Adrenal gland (tissue), 19 donors: ENCODE data around the gene RNF10. TPM values are rescaled to one million over a fixed set of nuclear protein-coding genes. Genes with fewer than 3 reads are reported as not detected.
"Not testable (repeated sequence)": the region's sequence is repeated elsewhere in the genome, so short reads cannot be mapped to it uniquely, and the experiment has no call there.

Experiments used
- DNase-seq, 7 donors: peaks; one replicate each; pipeline ENCODE4 v3.0.0-alpha.2; 2019 to 2020
- H3K27ac ChIP-seq, 5 donors: fragments of 200-600 bp; sonication (generic) in 4 of 5; 1 replicate in 3 of 5; 2 replicates in 2 of 5; pipeline versions ENCODE4 v1.5.1 to v1.8.0; 2016 to 2020; ENCODE audit warnings: mild to moderate bottlenecking in 1 of 5
- H3K27me3 ChIP-seq: fragments of 200-600 bp; 2 replicates; pipeline ENCODE4 v1.8.0; 2021
- H3K36me3 ChIP-seq, 2 donors: fragments of 200-600 bp; replicated peaks in 1 of 2; 1 replicate in 1 of 2; 2 replicates in 1 of 2; pipeline versions ENCODE4 v1.5.1 to v1.8.0; 2018 to 2022
- H3K4me1 ChIP-seq, 2 donors: fragments of 200-600 bp; replicated peaks in 1 of 2; 1 replicate in 1 of 2; 2 replicates in 1 of 2; pipeline versions ENCODE4 v1.5.1 to v1.8.0; 2018 to 2021
- H3K4me3 ChIP-seq, 4 donors: fragments of 200-600 bp; sonication (generic) in 3 of 4; one replicate each; pipeline ENCODE4 v1.5.1; 2016 to 2018
- H3K9me3 ChIP-seq, 3 donors: fragments of 200-600 bp; sonication (generic) in 1 of 3; replicated peaks in 1 of 3; 1 replicate in 2 of 3; 2 replicates in 1 of 3; pipeline versions ENCODE4 v1.5.1 to v1.8.0; 2016 to 2021
- CTCF ChIP-seq, 6 experiments: fragments of 450-650 bp in 4 of 6; fragments of 200-600 bp in 2 of 6; sonication (generic) in 1 of 6; IDR thresholded peaks; 1 replicate in 5 of 6; 2 replicates in 1 of 6; pipeline versions ENCODE4 v1.5.1 to v1.8.0; 2016 to 2021; ENCODE audit warnings: antibody characterized with exemption in 6 of 6, mild to moderate bottlenecking in 2 of 6, moderate library complexity in 1 of 6
- POLR2A ChIP-seq, 2 donors: fragments of 450-650 bp; IDR thresholded peaks; one replicate each; pipeline ENCODE4 v1.6.1; 2017; ENCODE audit warnings: antibody characterized with exemption in 2 of 2, mild to moderate bottlenecking in 2 of 2, moderate library complexity in 1 of 2
- WGBS, 4 donors: extraction: QIAGEN DNeasy Blood & Tissue Kit in 2 of 4; methylation state at CpG; one replicate each; pipeline versions ENCODE4 v1.1.5 to v1.1.7; 2013 to 2017; 5-methylcytosine and 5-hydroxymethylcytosine counted together
- intact Hi-C, 2 donors: fragments of 100-400 bp; cut with DNase I; formaldehyde crosslinking; loops; one replicate each; pipeline versions ENCODE4 v1.14.1 to v1.15.0; 2022 to 2023
- long read RNA-seq, 10 donors: library from polyadenylated mRNA in 3 of 10; unstranded in 2 of 10; stranded (forward) in 1 of 10; transcript quantifications; one replicate each; pipeline ENCODE4 v2.0.0 and lab custom pipeline, GENCODE V29; 2021 to 2026
- polyA plus RNA-seq, 3 donors: library from polyadenylated mRNA; stranded (reverse); fragments of 200-250 nt in 2 of 3; fragments of 350-450 nt in 1 of 3; fragmentation: Illumina TruSeq in 1 of 3; extraction: RNeasy Lipid Tissue Mini Kit (QIAGEN cat#74804) in 1 of 3; gene quantifications; one replicate each; pipeline ENCODE4 v1.2.3, GENCODE V29; 2013 to 2014
- total RNA-seq, 9 donors: library from RNA; depleted of rRNA in 4 of 9; stranded (reverse); fragments of >200 nt in 4 of 9; fragments of 120-200 nt in 1 of 9; fragmentation: NEBNext Ultra II Directional in 1 of 9; extraction: Animal tissue kit (Norgen Biotek cat#: 25700) in 1 of 9; gene quantifications; one replicate each; pipeline versions ENCODE4 v1.1.0 to v1.2.4, GENCODE V29; 2013 to 2023
- donor health status: healthy with polysubstance abuse.
- donor health status: Bipolar disorder and iron deficiency.
- donor health status: DM: yes; HTN: yes; CAD: no.
- donor health status: DM: no; HTN: no; CAD: no.
- donor health status: DM: no; HTN: no; CAD: no.
- donor health status: DM: yes; HTN: yes; CAD: no.

Gene RNF10
- total RNA-seq (100 to 1,000 TPM in 8 of 9 donors, 10 to 100 TPM in 1; 99.9 to 366 (median 237) TPM), polyA plus RNA-seq (100 to 1,000 TPM; 194 to 741 (median 572) TPM)
- long read RNA-seq, donor 1, transcript RNF10-201 (17 exons, 3,825 nt) = major isoform, 13 of 27 reads
- long read RNA-seq, donor 1, partial matches to known transcripts = 6 of 27 reads
- long read RNA-seq, donor 1, other reads (novel, unspliced or antisense) = 5 of 27 reads
- long read RNA-seq, donor 2, transcript RNF10-201 (17 exons, 3,825 nt) = major isoform, 8 of 39 reads
- long read RNA-seq, donor 2, partial matches to known transcripts = 22 of 39 reads
- long read RNA-seq, donor 2, other reads (novel, unspliced or antisense) = 0 of 39 reads
- long read RNA-seq, donor 3, transcript RNF10-201 (17 exons, 3,825 nt) = major isoform, 8 of 69 reads
- long read RNA-seq, donor 3, partial matches to known transcripts = 7 of 69 reads
- long read RNA-seq, donor 3, other reads (novel, unspliced or antisense) = 51 of 69 reads
- long read RNA-seq, donor 4, transcript RNF10-201 (17 exons, 3,825 nt) = major isoform, 51 of 106 reads
- long read RNA-seq, donor 4, transcript RNF10-203 (17 exons, 2,671 nt) = minor isoform, 7 of 106 reads
- long read RNA-seq, donor 4, partial matches to known transcripts = 30 of 106 reads
- long read RNA-seq, donor 4, other reads (novel, unspliced or antisense) = 18 of 106 reads
- long read RNA-seq, donor 5, transcript RNF10-201 (17 exons, 3,825 nt) = major isoform, 552 of 852 reads
- long read RNA-seq, donor 5, transcript RNF10-203 (17 exons, 2,671 nt) = minor isoform, 62 of 852 reads
- long read RNA-seq, donor 5, partial matches to known transcripts = 46 of 852 reads
- long read RNA-seq, donor 5, other reads (novel, unspliced or antisense) = 190 of 852 reads
- long read RNA-seq, donor 6, transcript RNF10-201 (17 exons, 3,825 nt) = major isoform, 14 of 39 reads
- long read RNA-seq, donor 6, partial matches to known transcripts = 11 of 39 reads
- long read RNA-seq, donor 6, other reads (novel, unspliced or antisense) = 11 of 39 reads
- long read RNA-seq, donor 7, partial matches to known transcripts = 12 of 15 reads
- long read RNA-seq, donor 7, other reads (novel, unspliced or antisense) = 0 of 15 reads
- long read RNA-seq, donor 8, transcript RNF10-201 (17 exons, 3,825 nt) = major isoform, 15 of 24 reads
- long read RNA-seq, donor 8, partial matches to known transcripts = 5 of 24 reads
- long read RNA-seq, donor 8, other reads (novel, unspliced or antisense) = 0 of 24 reads
- long read RNA-seq, donor 9, transcript RNF10-201 (17 exons, 3,825 nt) = major isoform, 10 of 13 reads
- long read RNA-seq, donor 9, partial matches to known transcripts = 0 of 13 reads
- long read RNA-seq, donor 9, other reads (novel, unspliced or antisense) = 0 of 13 reads
- long read RNA-seq, donor 10, transcript RNF10-201 (17 exons, 3,825 nt) = major isoform, 9 of 11 reads
- long read RNA-seq, donor 10, partial matches to known transcripts = 0 of 11 reads
- long read RNA-seq, donor 10, other reads (novel, unspliced or antisense) = 0 of 11 reads

DNA sequence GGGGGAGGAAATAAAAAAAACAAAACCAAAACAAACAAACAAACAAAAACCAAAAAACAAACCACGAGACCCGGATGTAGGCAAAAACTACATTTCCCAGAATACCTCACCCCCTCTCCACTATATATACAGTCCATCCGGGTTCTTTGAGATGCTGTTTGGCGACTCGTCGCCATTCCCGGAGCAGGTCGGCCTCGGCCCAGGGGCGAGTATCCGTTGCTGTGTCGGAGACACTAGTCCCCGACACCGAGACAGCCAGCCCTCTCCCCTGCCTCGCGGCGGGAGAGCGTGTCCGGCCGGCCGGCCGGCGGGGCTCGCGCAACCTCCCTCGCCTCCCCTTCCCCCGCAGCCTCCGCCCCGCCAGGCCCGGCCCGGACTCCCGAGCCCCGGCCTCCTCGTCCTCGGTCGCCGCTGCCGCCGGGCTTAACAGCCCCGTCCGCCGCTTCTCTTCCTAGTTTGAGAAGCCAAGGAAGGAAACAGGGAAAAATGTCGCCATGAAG lies at the start of gene RNF10:
TSS of gene RNF10 (plus strand) at position 154 of the 500 bp plus-strand sequence. CDS start 456 bp downstream, outside the sequence.
- H3K9me3 ChIP-seq = no peaks in the 10 kb centered on the region
- H3K36me3 ChIP-seq = no peaks in the 10 kb centered on the region
- intact Hi-C loops = no loop called here
- TF ChIP-seq CTCF (IDR thresholded peaks at IDR 0.05) (no peak), POLR2A (IDR thresholded peaks at IDR 0.05) (peak; percentile 97 to 99)
- DNase-seq = peak; percentile 73 to 89 (median 82)
- peak within 1 kb of the TSS; percentile 4 to 98 (median 90) for H3K4me3 ChIP-seq
- H3K27me3 ChIP-seq = no peaks in the 10 kb centered on the region
- peak within 1 kb of the TSS; percentile 81 to 99 (median 97) for H3K27ac ChIP-seq
- peaks cover 37 to 38% of the 10 kb centered on the region in 2 donors for H3K4me1 ChIP-seq
- whole genome bisulfite sequencing, 4 donors = 0 to 1% (median 0%) methylated on average over 16 to 43 of the region's 43 CpGs

GRCh38 chr12:120485961-120486881 lies 47.9 kb upstream of the RNF10 start:
- no peaks in the 10 kb centered on the region for H3K9me3 ChIP-seq
- DNase-seq = no peak
- H3K4me3 ChIP-seq = no peak overlapping the region
- H3K27me3 ChIP-seq = no peaks in the 10 kb centered on the region
- H3K36me3 ChIP-seq = no peaks in the 10 kb centered on the region
- H3K4me1 ChIP-seq = peaks cover 10 to 11% of the 10 kb centered on the region in 2 donors
- TF ChIP-seq CTCF (IDR thresholded peaks at IDR 0.05) (no peak), POLR2A (IDR thresholded peaks at IDR 0.05) (no peak)
- intact Hi-C loops = no loop called here
- 82 to 87% (median 84%) methylated on average over 7 of the region's 7 CpGs for WGBS, 4 donors
- H3K27ac ChIP-seq = no peak overlapping the region

DNA sequence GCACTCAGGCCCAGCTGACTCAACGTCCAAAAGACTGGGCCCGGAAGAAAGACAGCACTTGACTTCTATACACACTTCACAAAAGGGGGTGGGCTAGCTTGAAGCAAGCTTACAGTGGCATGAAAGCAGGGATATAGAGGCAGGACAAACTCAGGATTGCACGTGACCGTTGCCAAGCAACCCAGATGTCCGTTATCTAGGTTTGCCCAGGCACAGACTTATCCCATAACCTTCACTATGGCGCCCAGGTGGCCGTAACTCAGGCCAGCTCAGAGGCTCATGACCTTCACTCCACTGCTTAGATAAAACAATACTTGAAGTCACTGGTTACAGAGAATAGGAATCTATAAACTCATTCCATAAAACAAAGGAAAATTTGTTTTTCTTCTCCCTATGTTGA lies 46.6 kb upstream of the RNF10 start:
- peak; percentile 56 to 82 (median 75) for DNase-seq
- 34 to 56% (median 44%) methylated on average over 5 to 7 of the region's 7 CpGs for WGBS, 4 donors

More for the DNA sequence above, 46.6 kb upstream of the RNF10 start:
- H3K4me3 ChIP-seq, H3K9me3 ChIP-seq, H3K27me3 ChIP-seq, H3K36me3 ChIP-seq, intact Hi-C loops: not testable (repeated sequence)
- Histone ChIP-seq H3K27ac (peak overlapping the region in 4 of 5 donors; percentile 24 to 81 (median 61)), H3K4me1 (peaks cover 10 to 11% of the 10 kb centered on the region in 2 donors)
